ENCODE results near the gene MYOC.

The MYOC gene

GRCh38 chr1:171664976-171665375 is 12.5 kb upstream of the MYOC start:
- Histone ChIP-seq H3K27me3 (ENCODE audit: insufficient read depth, low read length, poor library complexity) (no peaks in the 10 kb centered on the region), H3K4me3 (ENCODE audit: low read depth in 1 of 2, low read length in 2 of 2) (no peak overlapping the region), H3K9me3 (ENCODE audit: insufficient read depth, low read length, severe bottlenecking) (no peaks in the 10 kb centered on the region), H3K27ac (ENCODE audit: low read length) (no peak overlapping the region), H3K36me3 (ENCODE audit: insufficient read depth, low read length) (no peaks in the 10 kb centered on the region), H2AFZ (ENCODE audit: low read depth, low read length) (no peak overlapping the region), H3K4me2 (ENCODE audit: insufficient read depth, low read length) (no peak overlapping the region), H3K79me2 (ENCODE audit: insufficient read depth, low read length) (no peaks in the 10 kb centered on the region), H3K4me1 (ENCODE audit: insufficient read depth, low read length) (no peaks in the 10 kb centered on the region), H3K9ac (ENCODE audit: low read depth, low read length) (no peak overlapping the region), H4K20me1 (ENCODE audit: insufficient read depth, low read length) (no peaks in the 10 kb centered on the region)
- no peak for ATAC-seq (ENCODE audit: insufficient read depth, low read depth)
- no peak for TF ChIP-seq CTCF (IDR thresholded peaks at IDR 0.05; ENCODE audit: borderline replicate concordance, extremely low read depth, low read length, poor library complexity, severe bottlenecking)
- TF ChIP-seq EZH2 (IDR thresholded peaks at IDR 0.05; ENCODE audit: borderline replicate concordance, low read depth, low read length, severe bottlenecking) = no peak
- no peak for DNase-seq

GRCh38 chr1:171663854-171664575 is 11.5 kb upstream of the MYOC start:
- Histone ChIP-seq H3K27me3 (ENCODE audit: insufficient read depth, low read length, poor library complexity) (no peaks in the 10 kb centered on the region), H4K20me1 (ENCODE audit: insufficient read depth, low read length) (no peaks in the 10 kb centered on the region), H3K9me3 (ENCODE audit: insufficient read depth, low read length, severe bottlenecking) (no peaks in the 10 kb centered on the region), H3K79me2 (ENCODE audit: insufficient read depth, low read length) (no peaks in the 10 kb centered on the region), H3K4me1 (ENCODE audit: insufficient read depth, low read length) (no peaks in the 10 kb centered on the region), H3K4me2 (ENCODE audit: insufficient read depth, low read length) (no peak overlapping the region), H3K4me3 (ENCODE audit: low read depth in 1 of 2, low read length in 2 of 2) (no peak overlapping the region), H3K36me3 (ENCODE audit: insufficient read depth, low read length) (no peaks in the 10 kb centered on the region), H3K27ac (ENCODE audit: low read length) (no peak overlapping the region), H2AFZ (ENCODE audit: low read depth, low read length) (no peak overlapping the region), H3K9ac (ENCODE audit: low read depth, low read length) (no peak overlapping the region)
- DNase-seq = no peak
- no peak for ATAC-seq (ENCODE audit: insufficient read depth, low read depth)
- TF ChIP-seq EZH2 (IDR thresholded peaks at IDR 0.05; ENCODE audit: borderline replicate concordance, low read depth, low read length, severe bottlenecking) (no peak), CTCF (IDR thresholded peaks at IDR 0.05; ENCODE audit: borderline replicate concordance, extremely low read depth, low read length, poor library complexity, severe bottlenecking) (no peak)

- no peak overlapping the region for H3K4me2 ChIP-seq (ENCODE audit: insufficient read depth, low read length)
- no peak overlapping the region for H3K9ac ChIP-seq (ENCODE audit: low read depth, low read length)
- no peak overlapping the region for H2AFZ ChIP-seq (ENCODE audit: low read depth, low read length)
- ATAC-seq (ENCODE audit: insufficient read depth, low read depth) (no peak), DNase-seq (no peak)
- H3K4me1 ChIP-seq (ENCODE audit: insufficient read depth, low read length) = no peaks in the 10 kb centered on the region
- H3K27ac ChIP-seq (ENCODE audit: low read length) = no peak overlapping the region
- no peaks in the 10 kb centered on the region for H3K9me3 ChIP-seq (ENCODE audit: insufficient read depth, low read length, severe bottlenecking)
- TF ChIP-seq CTCF (IDR thresholded peaks at IDR 0.05; ENCODE audit: borderline replicate concordance, extremely low read depth, low read length, poor library complexity, severe bottlenecking) = no peak
- TF ChIP-seq EZH2 (IDR thresholded peaks at IDR 0.05; ENCODE audit: borderline replicate concordance, low read depth, low read length, severe bottlenecking) = no peak
- no peak overlapping the region for H3K4me3 ChIP-seq (ENCODE audit: low read depth in 1 of 2, low read length in 2 of 2)
- H3K79me2 ChIP-seq (ENCODE audit: insufficient read depth, low read length) = no peaks in the 10 kb centered on the region
- H3K27me3 ChIP-seq (ENCODE audit: insufficient read depth, low read length, poor library complexity) = no peaks in the 10 kb centered on the region
- no peaks in the 10 kb centered on the region for H3K36me3 ChIP-seq (ENCODE audit: insufficient read depth, low read length)
- H4K20me1 ChIP-seq (ENCODE audit: insufficient read depth, low read length) = no peaks in the 10 kb centered on the region
Observed at GRCh38 chr1:171663036-171663853, 10.8 kb upstream of the MYOC start.

All from DND-41 (cell line).